AG09319 (cell line): ENCODE results near the gene STARD7.
A peak's percentile ranks its signal among the peaks of the same experiment; 100 is the strongest.

Source experiments
- DNase-seq: peaks from one replicate; pipeline ENCODE4 v3.0.0-alpha.2; 2010; ENCODE audit warnings: low read depth; ENCODE audit errors: extremely low read depth
- TF ChIP-seq, protein P1 (sequence below): IDR thresholded peaks from 2 replicates; pipeline ENCODE4 v1.5.1; 2011; ENCODE audit warnings: low read depth, mild to moderate bottlenecking, inconsistent platforms, low read length, moderate library complexity

Gene STARD7

DNA sequence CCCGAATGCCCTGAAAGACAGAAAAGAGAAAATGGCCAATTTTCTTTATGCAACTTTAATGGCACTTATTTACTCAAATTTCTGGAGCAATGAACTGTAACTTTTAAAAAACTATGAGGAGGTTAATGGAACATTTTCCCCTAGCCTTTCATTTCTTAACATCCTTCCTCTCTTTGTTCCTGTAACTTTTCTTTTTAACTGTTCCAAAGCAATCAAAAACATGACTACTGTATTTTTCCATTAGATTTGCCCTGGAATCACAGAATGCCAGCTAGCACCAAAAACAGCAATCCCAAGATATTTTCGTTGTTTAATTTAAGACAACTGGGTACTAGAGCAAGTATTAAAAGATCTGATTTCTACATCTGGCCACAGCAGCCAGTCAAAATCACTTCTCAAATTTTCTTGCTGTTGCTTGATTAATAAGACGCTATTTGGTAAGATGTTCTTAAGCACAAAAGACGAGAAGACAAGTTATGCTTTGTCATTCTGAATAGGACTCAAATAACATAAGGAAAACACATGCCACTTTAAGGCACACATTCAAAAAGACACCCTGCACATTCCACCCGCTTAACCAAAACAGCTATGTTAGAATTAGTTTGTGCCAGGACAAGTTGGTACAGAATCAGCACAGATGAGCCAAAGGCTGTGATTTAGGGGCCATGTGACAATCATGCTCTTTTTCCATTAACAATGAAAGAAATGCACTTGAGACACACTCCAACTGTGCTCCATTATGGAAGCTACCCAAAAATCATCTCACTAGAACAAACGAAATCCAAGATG is 3.6 kb downstream of the STARD7 start:
- TF ChIP-seq, protein P1, sequence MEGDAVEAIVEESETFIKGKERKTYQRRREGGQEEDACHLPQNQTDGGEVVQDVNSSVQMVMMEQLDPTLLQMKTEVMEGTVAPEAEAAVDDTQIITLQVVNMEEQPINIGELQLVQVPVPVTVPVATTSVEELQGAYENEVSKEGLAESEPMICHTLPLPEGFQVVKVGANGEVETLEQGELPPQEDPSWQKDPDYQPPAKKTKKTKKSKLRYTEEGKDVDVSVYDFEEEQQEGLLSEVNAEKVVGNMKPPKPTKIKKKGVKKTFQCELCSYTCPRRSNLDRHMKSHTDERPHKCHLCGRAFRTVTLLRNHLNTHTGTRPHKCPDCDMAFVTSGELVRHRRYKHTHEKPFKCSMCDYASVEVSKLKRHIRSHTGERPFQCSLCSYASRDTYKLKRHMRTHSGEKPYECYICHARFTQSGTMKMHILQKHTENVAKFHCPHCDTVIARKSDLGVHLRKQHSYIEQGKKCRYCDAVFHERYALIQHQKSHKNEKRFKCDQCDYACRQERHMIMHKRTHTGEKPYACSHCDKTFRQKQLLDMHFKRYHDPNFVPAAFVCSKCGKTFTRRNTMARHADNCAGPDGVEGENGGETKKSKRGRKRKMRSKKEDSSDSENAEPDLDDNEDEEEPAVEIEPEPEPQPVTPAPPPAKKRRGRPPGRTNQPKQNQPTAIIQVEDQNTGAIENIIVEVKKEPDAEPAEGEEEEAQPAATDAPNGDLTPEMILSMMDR: no peak
- no peak for DNase-seq

DNA sequence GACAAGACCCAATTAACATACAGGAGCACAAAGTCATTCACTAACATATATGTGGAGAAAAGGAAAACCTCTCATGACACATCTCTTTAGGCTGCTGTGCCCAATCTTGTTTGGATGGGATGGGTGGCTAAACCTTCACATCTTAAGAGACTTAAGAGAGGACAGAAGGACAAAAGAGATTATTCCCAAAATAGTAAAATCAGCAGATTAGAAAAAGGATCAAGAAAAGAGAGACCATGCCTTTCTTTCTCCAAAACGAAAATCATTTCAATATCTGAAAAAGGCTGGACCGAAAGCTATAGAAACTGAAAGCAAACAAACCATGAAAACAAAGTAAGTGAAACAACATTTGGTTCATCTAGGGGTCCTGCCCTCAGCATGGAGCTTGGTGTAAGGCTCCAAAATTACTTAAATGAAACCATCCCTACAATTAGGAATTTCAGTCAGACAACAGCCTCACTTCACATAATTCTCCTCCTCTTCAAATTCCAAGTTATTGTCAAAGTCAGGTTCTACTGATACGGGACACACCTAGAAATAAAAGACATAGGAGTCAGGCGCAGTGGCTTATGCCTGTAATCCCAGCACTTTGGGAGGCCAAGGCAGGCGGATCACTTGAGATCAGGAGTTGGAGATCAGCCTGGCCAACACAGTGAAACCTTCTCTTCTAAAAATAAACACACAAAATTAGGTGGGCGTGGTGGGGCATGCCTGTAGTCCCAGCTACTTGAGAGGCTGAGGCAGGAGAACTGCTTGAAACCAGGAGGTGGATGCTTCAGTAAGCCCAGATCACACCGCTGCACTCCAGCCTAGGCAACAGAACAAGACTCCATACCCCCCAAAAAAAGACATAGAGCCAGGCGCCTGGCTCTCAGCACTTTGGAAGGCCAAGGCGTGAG is 5.2 kb downstream of the STARD7 start:
- TF ChIP-seq, protein P1: no peak
- no peak for DNase-seq

DNA sequence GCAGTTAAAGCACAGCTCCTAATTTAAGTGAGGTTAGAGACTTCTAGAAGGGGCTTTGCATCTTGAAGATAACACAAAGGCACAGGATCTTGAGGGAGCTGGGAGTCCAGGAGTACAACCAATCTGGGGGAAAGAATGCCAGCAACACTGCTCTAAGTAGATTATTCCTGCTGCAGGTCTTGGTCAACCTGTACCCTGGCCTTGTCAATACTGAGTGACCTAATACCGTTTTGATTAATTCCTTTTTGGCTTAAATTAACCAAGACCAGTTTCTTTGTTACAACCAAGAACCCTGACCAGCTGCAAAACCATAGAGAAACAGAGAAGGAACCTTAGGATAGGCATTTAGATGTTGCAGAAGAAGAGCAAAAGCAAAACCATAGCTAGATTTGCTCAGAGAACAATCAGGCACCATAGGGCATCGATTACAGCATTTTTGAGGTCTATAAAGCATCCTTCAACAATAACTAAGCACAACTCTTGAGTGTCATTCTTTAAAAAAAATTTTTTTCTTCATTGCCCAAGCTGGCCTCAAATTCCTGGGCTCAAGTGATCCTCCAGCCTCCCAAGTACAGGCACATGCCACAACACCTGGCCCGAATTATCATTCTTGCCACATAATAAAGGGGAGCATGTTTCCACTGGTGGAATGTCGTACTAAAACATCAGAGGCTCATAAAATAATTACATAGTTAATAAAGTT is 6.3 kb downstream of the STARD7 start:
- TF ChIP-seq, protein P1: no peak
- DNase-seq: peak; percentile 46

DNA sequence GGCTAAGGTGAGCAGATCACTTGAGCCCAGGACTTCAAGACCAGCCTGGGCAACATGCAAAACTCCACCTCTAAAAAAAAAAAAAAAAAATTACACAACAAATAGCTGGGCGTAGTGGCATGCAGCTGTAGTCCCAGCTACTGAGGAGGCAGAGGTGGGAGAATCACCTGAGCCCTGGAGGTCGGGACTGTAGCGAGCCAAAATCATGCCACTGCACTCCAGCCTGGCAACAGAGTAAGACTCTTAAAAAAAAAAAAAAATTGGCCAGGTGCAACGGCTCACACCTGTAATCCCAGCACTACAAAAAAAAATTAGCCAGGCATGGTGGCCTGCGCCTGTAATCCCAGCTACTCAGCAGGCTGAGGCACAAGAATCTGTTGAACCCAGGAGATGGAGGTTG is 7.3 kb downstream of the STARD7 start:
- TF ChIP-seq, protein P1: no peak
- DNase-seq: no peak

GRCh38 chr2:96198921-96199320 is 9.7 kb downstream of the STARD7 start:
- no peak for DNase-seq
- TF ChIP-seq, protein P1: no peak

DNA sequence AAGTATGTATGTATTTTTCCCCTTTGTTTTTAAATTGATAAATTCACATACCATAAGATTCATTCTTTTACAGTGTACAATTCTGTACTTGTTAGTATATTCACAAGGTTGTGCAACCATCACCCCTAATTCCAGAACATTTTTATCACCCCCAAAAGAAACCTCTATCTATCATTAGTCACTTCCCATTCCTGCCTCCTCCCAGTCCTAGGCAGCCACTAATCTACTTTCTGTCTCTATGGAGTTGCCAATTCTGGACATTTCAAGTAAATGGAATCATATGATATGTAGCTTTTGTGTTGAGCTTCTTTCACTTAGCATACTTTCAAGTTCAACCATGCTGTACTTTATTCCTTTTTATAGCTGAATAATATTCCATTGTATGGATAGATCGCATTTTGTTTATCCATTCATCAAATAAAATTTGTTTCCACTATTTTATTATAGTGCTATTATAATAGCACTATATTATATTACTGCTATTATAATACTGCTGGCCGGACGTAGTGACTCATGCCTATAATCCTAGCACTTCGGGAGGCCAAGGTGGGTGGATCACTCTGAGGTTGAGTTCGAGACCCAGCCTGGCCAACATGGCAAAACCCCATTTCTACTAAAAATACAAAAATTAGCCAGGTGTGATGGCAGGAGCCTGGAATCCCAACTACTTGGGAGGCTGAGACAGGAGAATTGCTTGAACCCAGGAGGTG is 10.9 kb downstream of the STARD7 start:
- TF ChIP-seq, protein P1: no peak
- DNase-seq: no peak
